ENCODE results near the gene DAND5.
A peak's percentile ranks its signal among the peaks of the same experiment; 100 is the strongest.
"Not testable (repeated sequence)": the region's sequence is repeated elsewhere in the genome, so short reads cannot be mapped to it uniquely, and the experiment has no call there.

DAND5 gene

DNA sequence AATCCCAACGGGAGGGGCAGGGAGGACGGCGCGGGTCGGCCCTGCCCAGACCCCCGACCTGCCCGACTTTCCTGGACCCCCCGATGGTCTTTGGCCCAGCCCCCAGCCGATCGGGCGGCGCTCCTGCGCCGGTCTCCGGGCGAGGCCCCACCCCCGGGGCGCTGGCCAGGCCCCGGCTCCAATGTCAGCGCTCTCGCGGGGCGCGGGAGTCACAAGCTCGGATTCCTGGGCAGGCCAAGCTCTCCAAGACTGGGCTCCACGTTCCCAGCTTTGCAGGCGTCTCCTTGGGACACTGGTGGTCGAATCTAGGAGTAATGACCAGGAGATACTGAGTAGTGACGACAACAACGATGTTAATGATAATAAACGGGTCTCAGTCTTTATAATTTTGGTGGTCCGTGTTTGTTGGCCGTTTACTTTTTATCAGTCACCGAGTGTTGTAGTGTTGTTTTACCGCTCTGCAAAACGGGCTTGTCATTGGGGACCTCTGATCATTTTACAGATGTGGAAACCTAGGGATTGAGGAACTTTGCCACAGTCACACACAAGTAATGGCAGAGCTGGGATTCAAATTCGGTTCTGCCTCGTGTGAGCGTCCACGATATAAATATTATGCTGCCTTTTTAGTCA is 23.2 kb upstream of the DAND5 start:
- peak; percentile 74 for DNase-seq (ENCODE audit: low read depth, low spot score)

DNA sequence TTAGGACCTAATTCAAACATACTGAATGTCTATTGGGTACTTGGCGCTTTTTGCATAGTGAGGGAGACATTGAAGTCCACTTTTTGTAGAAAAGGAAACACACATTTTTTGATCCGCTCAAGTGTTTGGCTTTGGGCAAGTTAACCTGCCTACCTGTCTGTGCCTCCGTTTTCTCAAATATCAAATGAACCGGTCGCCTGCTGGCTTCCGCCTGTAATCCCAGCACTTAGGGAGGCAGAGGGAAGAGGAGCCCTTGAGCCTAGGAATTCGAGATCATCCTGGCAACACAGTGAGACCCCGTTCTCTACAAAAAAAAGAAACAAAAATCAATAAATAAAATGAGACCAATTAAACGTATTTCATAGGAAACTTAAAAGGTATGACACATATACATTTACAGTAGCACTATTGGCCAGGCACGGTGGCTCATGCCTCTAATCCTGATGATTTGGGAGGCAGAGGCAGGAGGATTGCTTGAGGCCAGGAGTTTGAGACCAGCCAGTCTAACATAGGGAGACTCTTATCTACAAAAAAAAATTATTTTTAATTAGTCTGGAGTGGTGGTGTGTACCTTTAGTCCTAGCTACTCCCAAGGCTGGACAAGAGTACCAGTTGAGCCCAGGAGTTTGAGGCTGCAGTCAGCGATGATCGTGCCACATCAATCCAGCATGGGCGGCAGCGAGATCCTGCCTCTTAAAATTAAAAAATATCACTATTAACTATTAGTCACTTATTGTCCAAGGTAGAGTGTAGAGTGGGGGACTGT is 22.5 kb upstream of the DAND5 start:
- no peak for DNase-seq (ENCODE audit: low read depth, low spot score)

DNA sequence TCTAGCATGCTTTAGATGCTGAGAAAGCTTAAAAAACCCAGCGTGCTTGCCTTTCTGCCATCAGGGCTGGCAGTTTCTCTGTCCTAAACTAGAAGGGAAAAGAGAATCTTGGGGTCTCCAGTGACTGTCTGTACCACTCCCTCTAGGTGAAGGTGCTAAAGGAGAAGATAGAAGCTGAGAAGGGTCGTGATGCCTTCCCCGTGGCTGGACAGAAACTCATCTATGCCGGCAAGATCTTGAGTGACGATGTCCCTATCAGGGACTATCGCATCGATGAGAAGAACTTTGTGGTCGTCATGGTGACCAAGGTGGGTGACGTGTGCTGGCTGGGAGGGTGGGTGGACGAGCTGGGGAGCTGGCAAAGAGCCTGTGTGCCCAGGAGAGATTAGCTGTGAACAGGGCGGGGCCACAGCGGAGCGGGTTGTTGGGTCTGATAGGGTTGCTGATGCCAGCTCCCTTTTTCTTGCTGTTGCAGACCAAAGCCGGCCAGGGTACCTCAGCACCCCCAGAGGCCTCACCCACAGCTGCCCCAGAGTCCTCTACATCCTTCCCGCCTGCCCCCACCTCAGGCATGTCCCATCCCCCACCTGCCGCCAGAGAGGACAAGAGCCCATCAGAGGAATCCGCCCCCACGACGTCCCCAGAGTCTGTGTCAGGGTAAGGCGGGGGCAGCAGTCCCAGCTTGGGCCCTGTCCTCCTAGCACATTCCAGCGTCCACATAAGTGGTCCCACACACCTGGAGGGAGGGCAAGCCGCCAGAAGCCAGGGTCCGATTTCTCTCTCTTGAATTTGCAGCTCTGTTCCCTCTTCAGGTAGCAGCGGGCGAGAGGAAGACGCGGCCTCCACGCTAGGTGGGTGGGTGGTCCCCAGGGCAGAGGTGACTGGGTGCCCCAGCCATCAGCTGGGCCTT is 21.4 kb upstream of the DAND5 start:
- DNase-seq (ENCODE audit: low read depth, low spot score) = no peak

DNA sequence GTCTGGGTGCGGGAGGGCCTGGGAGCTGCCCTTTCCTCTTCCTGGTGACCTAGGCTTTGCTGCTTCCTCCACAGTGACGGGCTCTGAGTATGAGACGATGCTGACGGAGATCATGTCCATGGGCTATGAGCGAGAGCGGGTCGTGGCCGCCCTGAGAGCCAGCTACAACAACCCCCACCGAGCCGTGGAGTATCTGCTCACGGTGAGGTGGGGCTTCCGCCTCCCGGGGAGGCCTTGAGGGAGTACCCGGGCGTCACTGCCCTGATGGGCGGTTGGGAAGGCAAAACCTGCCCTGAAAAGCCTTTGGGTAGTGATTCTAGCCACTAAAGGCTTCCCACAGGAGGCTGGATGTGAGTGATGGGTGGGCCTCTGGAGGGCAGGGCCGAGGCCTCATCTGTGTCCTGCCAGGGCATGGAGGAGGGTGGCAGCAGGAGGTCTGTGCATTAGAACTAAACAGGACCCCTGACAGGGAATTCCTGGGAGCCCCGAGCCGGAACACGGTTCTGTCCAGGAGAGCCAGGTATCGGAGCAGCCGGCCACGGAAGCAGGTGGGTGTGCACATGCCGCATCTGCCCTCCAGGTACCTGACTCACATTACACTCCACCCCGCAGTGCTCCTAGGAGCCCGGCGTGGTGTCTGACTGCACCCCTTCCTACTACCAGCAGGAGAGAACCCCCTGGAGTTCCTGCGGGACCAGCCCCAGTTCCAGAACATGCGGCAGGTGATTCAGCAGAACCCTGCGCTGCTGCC is 20.6 kb upstream of the DAND5 start:
- no peak for DNase-seq (ENCODE audit: low read depth, low spot score)

DNA sequence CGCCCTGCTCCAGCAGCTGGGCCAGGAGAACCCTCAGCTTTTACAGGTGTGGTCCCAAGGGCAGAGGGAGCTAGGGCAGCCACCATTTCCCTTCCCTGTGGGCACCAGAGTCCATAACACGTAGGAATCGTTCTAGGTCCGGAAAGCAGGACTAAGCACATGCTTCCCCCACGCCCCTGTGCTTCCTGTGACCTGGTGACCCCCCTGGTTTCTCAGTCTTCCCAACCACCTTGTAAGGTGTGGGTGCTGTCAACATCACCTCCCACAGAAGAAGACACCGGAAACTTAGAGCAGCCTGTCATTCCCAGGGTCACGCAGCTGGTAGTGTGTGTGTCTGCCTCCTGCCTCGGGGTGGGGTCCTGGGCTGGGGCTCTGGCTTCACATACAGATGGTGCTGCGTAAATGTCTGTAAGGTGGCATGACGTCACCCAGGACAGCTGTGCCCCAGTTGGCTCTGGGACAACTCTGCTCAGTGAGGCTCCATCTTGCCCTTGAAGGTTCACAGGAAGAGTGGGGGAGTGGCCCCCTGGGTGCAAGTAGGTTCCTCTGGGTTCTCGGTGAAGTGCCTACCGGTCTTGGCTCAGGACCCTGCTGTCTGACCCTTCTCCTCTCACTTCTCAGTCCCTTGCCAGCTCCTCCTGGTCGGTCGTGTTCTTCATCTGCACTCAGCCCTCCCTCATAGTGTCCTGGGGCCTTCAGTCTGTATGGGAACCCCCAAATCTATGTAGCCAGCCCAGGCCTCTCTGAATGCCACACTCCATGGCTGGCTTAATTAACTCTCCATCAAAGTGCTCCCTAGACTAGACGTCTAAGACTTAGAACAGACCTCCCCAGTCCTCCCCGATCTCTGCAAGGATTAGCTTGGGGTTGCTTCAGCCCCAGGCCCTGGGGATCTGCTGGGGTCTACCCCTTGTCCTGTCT is 19.8 kb upstream of the DAND5 start:
- DNase-seq (ENCODE audit: low read depth, low spot score) = no peak

DNA sequence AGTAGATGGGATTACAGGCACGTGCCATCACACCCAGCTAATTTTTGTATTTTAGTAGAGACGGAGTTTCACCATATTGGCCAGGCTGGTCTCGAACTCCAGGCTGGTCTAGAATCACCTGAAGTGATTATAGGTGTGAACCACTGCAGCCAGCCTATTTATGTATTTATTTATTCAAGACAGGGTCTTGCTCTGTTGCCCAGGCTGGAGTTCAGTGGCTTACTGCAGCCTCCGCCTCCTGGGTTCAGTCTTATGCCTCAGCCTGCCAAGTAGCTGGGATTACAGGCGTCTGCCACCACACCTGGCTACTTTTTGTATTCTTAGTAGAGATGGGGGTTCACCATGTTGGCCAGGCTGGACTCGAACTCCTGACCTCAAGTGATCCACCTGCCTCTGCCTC is 17.3 kb upstream of the DAND5 start:
- DNase-seq (ENCODE audit: low read depth, low spot score) = not testable (repeated sequence)

DNA sequence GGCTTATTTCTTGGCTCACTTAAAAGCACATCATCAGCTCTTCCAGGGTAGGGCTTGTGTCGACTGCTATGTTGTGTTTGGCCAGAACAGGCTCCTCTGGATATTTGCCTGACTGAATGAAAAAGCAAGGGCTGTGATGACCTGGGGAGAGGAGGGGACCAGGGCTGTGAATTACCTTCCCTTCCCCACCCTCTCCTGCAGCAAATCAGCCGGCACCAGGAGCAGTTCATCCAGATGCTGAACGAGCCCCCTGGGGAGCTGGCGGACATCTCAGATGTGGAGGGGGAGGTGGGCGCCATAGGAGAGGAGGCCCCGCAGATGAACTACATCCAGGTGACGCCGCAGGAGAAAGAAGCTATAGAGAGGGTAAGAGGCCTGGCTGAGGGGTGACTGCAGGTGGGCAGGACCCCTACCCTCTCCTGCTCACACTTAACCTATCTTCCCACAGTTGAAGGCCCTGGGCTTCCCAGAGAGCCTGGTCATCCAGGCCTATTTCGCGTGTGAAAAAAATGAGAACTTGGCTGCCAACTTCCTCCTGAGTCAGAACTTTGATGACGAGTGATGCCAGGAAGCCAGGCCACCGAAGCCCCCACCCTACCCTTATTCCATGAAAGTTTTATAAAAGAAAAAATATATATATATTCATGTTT is 16.8 kb upstream of the DAND5 start:
- no peak for DNase-seq (ENCODE audit: low read depth, low spot score)

DNA sequence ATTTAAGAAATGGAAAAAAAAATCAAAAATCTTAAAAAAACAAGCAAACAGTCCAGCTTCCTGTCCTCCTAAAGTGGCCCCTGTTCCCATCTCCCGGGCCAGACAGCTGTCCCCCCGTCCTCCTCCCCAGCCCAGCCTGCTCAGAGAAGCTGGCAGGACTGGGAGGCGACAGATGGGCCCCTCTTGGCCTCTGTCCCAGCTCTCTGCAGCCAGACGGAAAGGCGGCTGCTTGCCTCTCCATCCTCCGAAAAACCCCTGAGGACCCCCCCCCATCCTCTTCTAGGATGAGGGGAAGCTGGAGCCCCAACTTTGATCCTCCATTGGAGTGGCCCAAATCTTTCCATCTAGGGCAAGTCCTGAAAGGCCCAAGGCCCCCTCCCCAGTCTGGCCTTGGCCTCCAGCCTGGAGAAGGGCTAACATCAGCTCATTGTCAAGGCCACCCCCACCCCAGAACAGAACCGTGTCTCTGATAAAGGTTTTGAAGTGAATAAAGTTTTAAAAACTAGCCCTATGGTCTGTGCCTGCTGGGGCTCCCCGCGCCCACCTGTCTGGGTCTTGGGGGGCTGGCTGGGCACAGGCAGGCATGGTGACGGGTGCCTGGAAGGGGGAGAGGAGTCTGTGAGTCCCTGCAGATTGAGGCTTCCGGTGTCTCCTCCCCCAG is 16.1 kb upstream of the DAND5 start:
- no peak for DNase-seq (ENCODE audit: low read depth, low spot score)

DNA sequence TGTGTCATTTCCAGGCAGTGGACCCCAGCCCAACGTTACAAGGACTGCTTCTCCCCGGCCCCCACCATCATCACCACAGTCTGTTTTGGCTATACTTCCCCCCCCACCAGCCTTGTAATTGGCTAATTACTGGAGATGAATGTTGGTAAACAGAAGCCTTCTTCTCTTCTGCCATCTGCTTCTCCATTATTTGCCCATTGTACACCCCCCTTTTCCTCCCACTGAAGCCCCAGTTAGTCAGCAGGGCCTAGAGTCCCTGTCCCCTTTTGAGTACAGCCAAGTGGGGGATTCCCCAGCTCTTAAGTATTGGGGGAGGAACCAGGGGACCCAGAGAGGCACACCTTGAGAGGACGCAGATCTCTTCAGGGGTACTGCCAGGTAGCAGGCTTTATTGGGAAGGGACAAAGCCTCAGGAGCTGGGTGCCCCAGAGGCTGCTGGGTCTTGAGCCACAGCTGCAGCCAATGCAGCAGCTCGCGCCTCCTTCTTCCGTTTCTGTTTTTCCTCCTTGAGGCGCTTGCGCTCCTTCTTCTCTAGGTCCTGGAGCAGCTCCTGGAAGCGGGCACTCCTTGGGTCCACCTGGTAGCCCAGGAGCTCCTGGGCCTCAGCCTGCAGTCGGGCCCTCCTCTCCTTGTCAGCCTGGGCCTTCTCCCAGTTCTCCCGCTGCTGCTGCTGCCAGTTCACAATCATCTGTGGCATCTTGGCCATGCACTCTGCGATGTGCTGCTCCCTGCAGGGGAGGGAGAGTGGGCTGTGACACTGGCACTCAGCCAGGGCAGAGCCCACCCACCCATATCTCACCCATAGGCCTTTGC is 15.4 kb upstream of the DAND5 start:
- no peak for DNase-seq (ENCODE audit: low read depth, low spot score)

DNA sequence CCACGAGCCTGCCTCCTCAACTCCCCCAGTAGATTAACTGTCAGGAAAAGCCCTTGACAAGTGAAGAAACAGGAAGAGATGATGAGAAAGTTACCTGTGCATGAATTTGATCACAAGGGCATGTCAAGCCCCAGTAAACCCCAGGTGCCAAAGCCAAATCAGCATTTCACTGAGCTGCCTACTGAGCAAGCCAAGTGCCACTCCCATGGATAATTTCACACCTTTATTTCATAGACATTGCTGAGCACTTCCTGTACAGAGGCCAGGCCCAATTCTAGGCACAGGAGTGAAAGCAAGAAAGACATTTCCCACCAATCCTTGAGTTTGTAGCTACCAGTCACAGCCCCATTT is 14.8 kb upstream of the DAND5 start:
- DNase-seq (ENCODE audit: low read depth, low spot score) = no peak

DNA sequence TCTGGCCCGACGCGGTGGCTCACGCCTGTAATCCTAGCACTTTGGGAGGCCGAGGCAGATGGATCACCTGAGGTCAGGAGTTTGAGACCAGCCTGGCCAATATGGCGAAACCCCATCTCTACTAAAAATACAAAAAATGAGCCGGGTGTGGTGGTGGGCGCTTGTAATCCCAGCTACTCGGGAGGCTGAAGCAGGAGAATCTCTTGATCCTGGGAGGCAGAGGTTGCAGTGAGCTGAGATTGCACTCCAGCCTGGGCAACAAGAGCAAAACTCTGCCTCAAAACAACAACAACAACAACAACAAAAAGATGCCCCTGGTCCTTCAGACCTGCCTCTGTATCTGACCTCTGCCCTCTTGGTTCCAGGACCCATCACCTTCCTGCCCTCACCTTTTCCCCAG is 13.8 kb upstream of the DAND5 start:
- DNase-seq (ENCODE audit: low read depth, low spot score) = not testable (repeated sequence)

DNA sequence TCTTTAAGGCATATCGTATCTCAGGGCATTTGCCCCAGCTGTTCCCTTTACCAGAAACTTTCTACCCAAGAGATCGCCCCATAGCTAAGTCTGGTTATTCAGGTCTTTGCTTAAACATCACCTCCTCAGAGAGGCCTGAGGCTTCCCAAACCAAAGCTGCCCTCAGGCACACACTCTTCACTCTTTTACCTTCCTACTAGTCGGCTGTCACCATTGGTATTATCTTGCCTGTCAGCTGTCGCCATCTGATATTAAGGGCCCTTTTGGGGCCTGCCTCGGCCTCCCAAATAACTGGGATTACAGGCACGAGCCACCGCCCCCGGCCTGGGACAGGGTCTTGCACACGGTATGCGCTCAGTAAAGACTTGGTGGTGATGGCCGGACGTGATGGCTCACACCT is 13.4 kb upstream of the DAND5 start:
- DNase-seq (ENCODE audit: low read depth, low spot score) = no peak

DNA sequence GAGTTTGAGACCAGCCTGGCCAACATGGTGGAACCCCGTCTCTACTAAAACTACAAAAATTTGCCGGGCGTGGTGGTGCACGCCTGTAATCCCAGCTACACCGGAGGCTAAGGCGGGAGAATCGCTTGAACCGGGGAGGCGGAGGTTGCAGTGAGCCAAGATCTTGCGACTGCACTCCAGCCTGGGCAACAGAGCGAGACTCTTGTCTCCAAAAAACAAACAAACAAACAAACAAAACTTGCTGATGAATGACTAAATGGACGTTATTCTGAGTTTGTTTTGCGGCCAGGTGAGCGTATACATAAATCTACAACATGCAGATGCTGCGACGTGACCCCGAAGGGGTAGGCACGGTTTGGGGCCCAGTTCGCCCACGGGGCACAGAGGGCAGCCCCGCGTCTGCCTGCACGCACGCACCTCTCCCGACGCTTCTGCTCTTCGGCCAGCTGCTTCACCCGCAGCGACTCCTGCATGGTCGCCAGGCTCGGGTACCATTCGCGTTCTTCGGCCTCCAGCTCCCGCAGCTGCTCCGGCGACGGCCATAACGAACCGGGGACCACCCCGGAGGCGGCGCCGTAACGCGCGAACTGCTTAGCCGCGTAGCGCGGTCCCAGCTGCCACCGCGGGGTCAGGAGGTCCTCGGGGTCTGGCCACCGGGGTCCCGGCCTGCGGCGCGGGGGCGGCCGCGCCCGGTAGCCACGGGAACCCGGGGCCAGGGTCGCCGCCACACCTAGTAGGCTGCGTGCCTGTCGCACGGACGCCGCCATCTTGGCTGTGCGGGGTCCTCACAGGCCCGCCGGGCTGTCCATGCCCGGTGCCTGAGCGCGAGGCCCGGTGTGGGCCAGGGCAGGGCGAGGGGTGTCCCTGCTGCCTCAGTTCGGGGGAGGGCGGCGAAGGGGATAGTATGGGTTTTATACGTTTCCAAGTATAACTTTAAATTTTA is 12.7 kb upstream of the DAND5 start, which contains the start of gene GADD45GIP1:
Gene GADD45GIP1 (minus strand): TSS at position 778 of the 943 bp plus-strand sequence. CDS start 11 bp downstream, at position 767.
- DNase-seq (ENCODE audit: low read depth, low spot score) = no peak

DNA sequence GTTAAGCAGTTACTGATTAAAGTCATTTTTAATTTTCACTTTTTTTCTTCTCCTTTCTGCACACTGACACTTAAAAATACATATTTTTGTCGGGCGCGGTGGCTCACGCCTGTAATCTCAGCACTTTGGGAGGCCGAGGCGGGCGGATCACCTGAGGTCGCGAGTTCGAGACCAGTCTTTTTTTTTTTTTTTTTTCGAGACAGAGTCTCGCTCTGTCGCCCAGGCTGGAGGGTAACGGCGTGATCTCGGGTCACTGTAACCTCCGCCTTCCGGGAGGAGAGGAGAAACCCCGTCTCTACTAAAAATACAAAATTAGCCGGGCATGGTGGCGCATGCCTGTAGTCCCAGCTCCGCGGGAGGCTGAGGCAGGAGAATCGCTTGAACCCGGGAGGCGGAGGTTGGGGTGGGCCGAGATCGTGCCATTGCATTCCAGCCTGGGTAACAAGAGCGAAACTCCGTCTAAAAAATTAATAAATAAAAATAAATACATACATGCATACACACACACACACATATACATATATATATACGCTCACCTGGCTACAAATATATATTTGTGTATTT is 11.9 kb upstream of the DAND5 start:
- not testable (repeated sequence) for DNase-seq (ENCODE audit: low read depth, low spot score)

DNA sequence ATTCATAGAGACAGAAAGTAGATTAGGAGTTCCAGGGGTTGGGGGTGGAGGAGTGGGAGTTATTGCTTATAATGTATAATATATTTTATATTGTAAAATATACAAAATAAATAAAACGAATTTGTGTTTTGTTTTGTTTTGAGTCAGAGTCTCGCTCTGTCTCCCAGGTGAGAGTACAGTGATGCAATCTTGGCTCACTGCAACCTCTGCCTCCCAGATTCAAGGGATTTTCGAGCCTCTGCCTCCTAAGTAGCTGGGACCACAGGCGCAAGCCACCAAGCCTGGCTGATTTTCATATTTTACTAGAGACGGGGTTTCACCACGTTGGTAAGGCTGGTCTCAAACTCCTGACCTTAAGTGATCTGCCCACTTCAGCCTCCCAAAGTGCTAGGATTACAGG is 9.9 kb upstream of the DAND5 start:
- DNase-seq (ENCODE audit: low read depth, low spot score) = no peak

DNA sequence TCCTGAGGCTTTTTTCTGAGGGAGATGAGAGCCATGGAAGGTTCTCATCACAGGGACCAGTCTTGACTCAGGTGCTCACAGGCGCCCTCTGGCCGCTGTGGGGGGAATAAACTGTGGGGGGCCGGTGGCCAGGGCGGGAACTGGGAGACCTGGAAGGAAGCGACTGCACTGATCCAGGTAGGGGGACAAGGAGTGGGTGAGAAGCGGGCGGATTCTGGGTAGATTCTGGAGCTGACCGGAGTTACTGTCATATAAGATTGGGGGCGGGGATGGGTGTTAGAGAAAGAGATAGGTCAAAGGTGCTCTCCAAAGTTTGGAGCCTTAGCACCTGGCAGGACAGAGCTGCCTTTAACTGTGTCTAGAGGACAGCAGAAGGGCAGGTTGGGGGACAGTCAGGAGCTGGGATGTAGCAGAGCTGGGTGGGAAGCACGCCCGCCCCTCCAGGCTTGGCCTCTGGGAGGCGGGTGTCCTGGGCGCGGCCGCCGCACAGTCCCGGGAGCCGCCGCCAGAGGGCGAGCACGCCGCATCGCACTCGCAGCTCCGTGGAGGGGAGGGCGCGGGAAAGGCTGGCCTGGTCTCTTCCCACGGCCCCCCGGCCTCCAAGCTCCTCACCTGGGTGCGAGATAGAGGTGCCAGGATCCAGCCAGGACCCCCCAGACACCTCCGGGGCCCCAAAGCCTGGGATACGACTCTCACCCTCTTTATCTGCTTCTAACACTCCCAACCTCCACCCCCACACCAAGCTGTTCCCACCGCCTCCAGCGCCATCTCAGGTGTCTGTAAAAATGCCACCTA is 4.2 kb upstream of the DAND5 start:
- no peak for DNase-seq (ENCODE audit: low read depth, low spot score)

DNA sequence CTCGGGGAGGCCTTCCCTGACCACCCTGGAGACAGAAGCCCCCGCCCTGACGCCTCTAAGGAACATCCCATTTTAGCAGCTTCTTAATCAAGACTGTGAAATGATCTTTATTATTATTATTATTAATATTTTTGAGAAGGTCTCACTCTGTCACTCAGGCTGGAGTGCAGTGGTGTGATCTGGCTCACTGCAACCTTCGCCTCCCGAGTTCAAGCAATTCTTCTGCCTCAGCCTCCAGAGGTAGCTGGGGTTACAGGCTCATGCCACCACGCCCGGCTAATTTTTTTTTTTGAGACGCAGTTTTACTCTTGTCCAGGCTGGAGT is 3.6 kb upstream of the DAND5 start:
- no peak for DNase-seq (ENCODE audit: low read depth, low spot score)
